T-cell (primary cell): ENCODE data around the gene TCF7L1. TPM values are rescaled to one million over a fixed set of nuclear protein-coding genes. Genes with fewer than 3 reads are reported as not detected.

Experiments
- ATAC-seq, 4 experiments: fragments of 200-7000 bp in 3 of 4; fragments of 150-1000 bp in 1 of 4; cut with Tn5 transposase; replicated peaks in 1 of 4; 1 replicate in 3 of 4; 2 replicates in 1 of 4; pipeline ENCODE4 v1.10.0; 2021; ENCODE audit warnings: moderate library complexity in 3 of 4, mild to moderate bottlenecking in 2 of 4, moderate number of reproducible peaks in 1 of 4
- CTCF ChIA-PET, 2 donors: fragments of 300-600 bp; sonication (Branson Sonifier 250); formaldehyde crosslinking; loops; one replicate each; lab custom pipeline; 2022; ENCODE audit warnings: antibody characterized with exemption in 2 of 2; lab: Charles Lee
- POLR2A ChIA-PET, 2 donors: fragments of 300-600 bp; sonication (Branson Sonifier 250); formaldehyde crosslinking; loops; one replicate each; lab custom pipeline; 2022; ENCODE audit warnings: antibody characterized with exemption in 2 of 2; lab: Charles Lee
- DNase-seq, 35 experiments: peaks; one replicate each; pipeline versions ENCODE4 v3.0.0 to v3.0.0-alpha.2; 2013 to 2023
- H3K27ac ChIP-seq: one replicate; pipeline ENCODE4 v1.5.1; 2013; ENCODE audit warnings: low read length
- H3K27me3 ChIP-seq, 2 experiments: replicated peaks in 1 of 2; 1 replicate in 1 of 2; 2 replicates in 1 of 2; pipeline versions ENCODE4 v1.6.1 to v1.7.0; 2013; ENCODE audit warnings: low read length in 1 of 2, mixed read lengths in 1 of 2; ENCODE audit not compliant: control insufficient read depth in 2 of 2, insufficient read depth in 2 of 2; ENCODE audit errors: extremely low read depth in 1 of 2
- H3K36me3 ChIP-seq, 2 donors: 1 replicate in 1 of 2; 2 replicates in 1 of 2; pipeline versions ENCODE4 v1.6.1 to v1.7.0; 2013; ENCODE audit warnings: low read length in 1 of 2; ENCODE audit not compliant: control insufficient read depth in 2 of 2, insufficient read depth in 1 of 2; ENCODE audit errors: extremely low read depth in 1 of 2
- H3K4me1 ChIP-seq, 2 experiments: 1 replicate in 1 of 2; 2 replicates in 1 of 2; pipeline versions ENCODE4 v1.6.1 to v1.7.0; 2013; ENCODE audit warnings: low read length in 2 of 2, mixed read lengths in 1 of 2; ENCODE audit not compliant: insufficient read depth in 2 of 2, control insufficient read depth in 1 of 2; ENCODE audit errors: extremely low read depth in 1 of 2
- H3K4me3 ChIP-seq, 2 donors: 1 replicate in 1 of 2; 2 replicates in 1 of 2; pipeline versions ENCODE4 v1.5.1 to v1.7.0; 2013; ENCODE audit warnings: mild to moderate bottlenecking in 2 of 2, low read length in 1 of 2, moderate library complexity in 1 of 2; ENCODE audit not compliant: control insufficient read depth in 1 of 2; ENCODE audit errors: extremely low read depth in 1 of 2
- H3K9me3 ChIP-seq: 2 replicates; pipeline ENCODE4 v1.7.0; 2013
- H3K27ac Mint-ChIP-seq, 2 donors: one replicate each; pipeline ENCODE4 v1.8.0; 2020 to 2021; ENCODE audit warnings: mild to moderate bottlenecking in 2 of 2, mixed read lengths in 2 of 2
- H3K27me3 Mint-ChIP-seq, 2 donors: one replicate each; pipeline ENCODE4 v1.8.0; 2021 to 2022; ENCODE audit warnings: mixed read lengths in 2 of 2
- H3K36me3 Mint-ChIP-seq: one replicate; pipeline ENCODE4 v1.8.0; 2021; ENCODE audit warnings: mixed read lengths
- H3K4me1 Mint-ChIP-seq, 3 donors: one replicate each; pipeline ENCODE4 v1.8.0; 2020 to 2022; ENCODE audit warnings: mixed read lengths in 3 of 3, mild to moderate bottlenecking in 1 of 3
- H3K4me3 Mint-ChIP-seq, 3 donors: one replicate each; pipeline ENCODE4 v1.8.0; 2020 to 2022; ENCODE audit warnings: mild to moderate bottlenecking in 3 of 3, mixed read lengths in 3 of 3, moderate library complexity in 3 of 3
- H3K9me3 Mint-ChIP-seq, 3 donors: one replicate each; pipeline ENCODE4 v1.8.0; 2020 to 2022; ENCODE audit warnings: mixed read lengths in 3 of 3
- WGBS: methylation state at CpG from one replicate; pipeline ENCODE4 v1.1.5; 2013; ENCODE audit warnings: missing lambda C conversion rate; ENCODE audit not compliant: insufficient coverage; 5-methylcytosine and 5-hydroxymethylcytosine counted together
- total RNA-seq, 35 experiments: library from RNA in 6 of 35; stranded (reverse) in 6 of 35; fragments of 120-200 nt in 1 of 35; gene quantifications; one replicate each; pipeline versions ENCODE4 v1.2.1 to v1.2.4 and lab custom pipeline; 2013 to 2026

TCF7L1 gene
- total RNA-seq, 5 donors from 2014 or later (not counting 1 experiment from before 2014, with no cell fraction given), result 0.07 to 0.16 (median 0.15) TPM; not detected in 2

DNA sequence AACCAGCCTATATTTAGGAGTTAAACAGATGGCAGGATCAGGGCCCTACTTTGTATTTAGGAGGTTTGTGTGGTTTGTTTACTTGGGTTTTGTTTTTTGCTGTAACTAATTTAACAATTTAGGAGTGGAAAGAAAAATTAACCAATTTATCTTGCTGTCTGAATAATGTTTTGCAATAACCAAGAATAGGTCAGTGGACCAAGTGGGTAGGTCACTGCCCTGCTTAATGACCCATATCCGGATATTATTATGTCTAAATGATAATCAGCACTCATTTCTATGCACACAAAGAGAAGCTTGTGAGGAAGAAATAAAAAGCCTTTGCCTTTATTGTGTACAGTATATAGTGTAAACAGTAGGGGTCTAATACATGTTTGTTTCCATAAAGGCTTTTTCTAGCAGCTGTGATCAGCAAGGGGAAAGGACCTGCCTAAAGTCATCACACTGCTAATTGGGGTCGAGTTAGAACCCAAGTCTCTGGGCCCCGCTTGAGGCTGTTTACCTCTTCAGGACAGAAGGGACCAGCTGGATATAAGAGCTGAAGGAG is 118.0 kb downstream of the TCF7L1 start:
- Histone ChIP-seq H3K27ac (no peak overlapping the region), H3K36me3 (no peaks in the 10 kb centered on the region), H3K4me3 (no peak overlapping the region), H3K4me1 (no peaks in the 10 kb centered on the region), H3K27me3 (peaks cover 0 to 8% of the 10 kb centered on the region in 2 experiments), H3K9me3 (no peaks in the 10 kb centered on the region)
- no peaks in the 10 kb centered on the region for H3K36me3 Mint-ChIP-seq
- ATAC-seq (no peak), DNase-seq (no peak)
- H3K27me3 Mint-ChIP-seq, result no peaks in the 10 kb centered on the region
- H3K27ac Mint-ChIP-seq, result no peak overlapping the region
- ChIA-PET CTCF (interaction anchor here in 1 of 2 donors (0.6 kb wide), 1 partner anchor 15 kb away, joined by 3 read pairs; no protein-coding TSS in a partner anchor), POLR2A (no interaction called here)
- H3K9me3 Mint-ChIP-seq, result no peaks in the 10 kb centered on the region
- 100% methylated on average over 1 of the region's 3 CpGs for WGBS
- H3K4me1 Mint-ChIP-seq, result no peaks in the 10 kb centered on the region
- no peak overlapping the region for H3K4me3 Mint-ChIP-seq

DNA sequence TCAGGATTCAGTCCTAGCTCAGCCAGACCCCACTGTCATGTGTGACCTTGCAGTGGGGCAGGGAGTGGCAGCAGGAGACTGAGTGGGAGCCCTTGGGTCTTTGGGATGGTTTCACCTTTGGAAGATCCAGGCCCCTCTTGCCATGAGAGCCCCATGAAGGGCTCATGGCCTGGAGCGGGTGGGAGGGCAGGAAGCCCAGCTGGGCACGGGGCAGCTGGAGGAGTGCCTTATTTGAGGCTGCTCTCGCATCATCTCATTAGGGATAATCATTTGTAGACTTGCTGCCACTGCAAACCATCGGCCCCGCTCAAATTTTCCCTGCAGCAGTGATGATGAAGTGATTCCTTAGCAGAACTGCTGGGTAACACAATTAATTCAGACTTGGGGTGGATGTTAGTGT is 120.7 kb downstream of the TCF7L1 start:
- ATAC-seq, result no peak
- DNase-seq, result no peak
- Mint-ChIP-seq H3K9me3 (no peaks in the 10 kb centered on the region), H3K27me3 (no peaks in the 10 kb centered on the region), H3K4me1 (no peaks in the 10 kb centered on the region), H3K4me3 (no peak overlapping the region), H3K36me3 (no peaks in the 10 kb centered on the region), H3K27ac (no peak overlapping the region)
- CTCF ChIA-PET, result no interaction called here
- peaks cover 0 to 5% of the 10 kb centered on the region in 2 experiments for H3K27me3 ChIP-seq
- no peak overlapping the region for H3K4me3 ChIP-seq
- H3K36me3 ChIP-seq, result no peaks in the 10 kb centered on the region
- no peaks in the 10 kb centered on the region for H3K9me3 ChIP-seq
- POLR2A ChIA-PET, result no interaction called here
- H3K4me1 ChIP-seq, result no peaks in the 10 kb centered on the region
- no peak overlapping the region for H3K27ac ChIP-seq
- 71% methylated on average over 5 of the region's 5 CpGs for WGBS

DNA sequence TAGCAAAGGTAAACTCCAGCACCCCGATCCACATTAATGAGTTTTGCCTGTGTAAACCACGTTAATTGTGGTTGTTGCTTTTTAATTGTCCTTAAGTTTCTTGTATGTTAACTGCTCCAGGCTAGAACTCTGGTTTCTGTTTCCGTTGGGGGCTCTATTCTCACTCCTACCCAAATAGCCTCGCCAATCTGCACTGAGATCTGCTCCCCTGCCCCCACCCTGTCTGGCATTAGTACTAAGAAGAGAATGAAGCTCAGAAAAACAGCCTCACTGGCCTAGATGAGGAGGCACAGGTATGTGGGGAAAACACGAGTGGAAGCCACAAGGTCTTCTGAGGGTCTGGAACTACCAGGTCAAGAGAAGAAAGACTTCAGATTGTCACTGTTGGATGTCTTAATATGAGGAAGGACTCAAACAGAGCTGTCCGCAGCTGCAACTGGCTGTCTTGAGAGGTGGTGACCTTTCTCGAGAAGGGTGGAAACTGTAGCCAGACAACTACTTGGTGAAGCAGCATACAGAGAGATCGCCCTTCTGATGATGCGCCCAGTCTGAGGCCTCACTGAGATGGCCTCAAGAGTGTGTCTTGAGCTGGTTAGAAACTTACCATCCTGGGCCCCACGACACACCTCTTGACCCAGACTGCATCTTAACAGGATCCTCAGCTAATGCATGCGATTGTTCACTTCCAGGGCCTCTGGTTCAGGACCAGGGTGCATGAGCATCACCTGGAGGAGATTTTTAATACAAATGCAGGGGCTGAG is 121.5 kb downstream of the TCF7L1 start:
- CTCF ChIA-PET, result interaction anchor here in 1 of 2 donors (0.9 kb wide), 1 partner anchor 13 kb away, joined by 3 read pairs; no protein-coding TSS in a partner anchor
- no peak for ATAC-seq

DNA sequence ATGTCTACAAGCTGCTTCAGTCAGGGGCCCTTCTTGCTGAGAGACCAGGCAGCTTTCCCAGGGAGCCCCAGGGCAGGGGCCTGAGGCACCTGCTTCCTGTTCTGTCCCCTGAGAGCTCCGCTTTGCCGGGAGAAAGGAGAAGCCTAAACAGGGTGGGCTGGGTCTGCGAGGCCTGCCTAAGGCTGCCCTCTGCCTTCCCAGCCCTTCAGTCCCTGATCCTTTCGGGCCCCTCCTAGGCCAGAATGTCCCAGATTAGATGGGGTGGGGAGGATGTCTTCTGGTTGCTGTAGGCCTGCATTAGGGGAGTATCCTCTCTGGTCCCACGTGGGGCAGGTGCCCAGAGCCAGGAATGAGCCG is 122.2 kb downstream of the TCF7L1 start:
- no peaks in the 10 kb centered on the region for H3K9me3 Mint-ChIP-seq
- H3K27ac Mint-ChIP-seq, result no peak overlapping the region
- H3K4me1 ChIP-seq, result no peaks in the 10 kb centered on the region
- H3K4me3 ChIP-seq, result no peak overlapping the region
- 62% methylated on average over 5 of the region's 6 CpGs for WGBS
- H3K27me3 Mint-ChIP-seq, result no peaks in the 10 kb centered on the region
- no peak overlapping the region for H3K27ac ChIP-seq
- no peaks in the 10 kb centered on the region for H3K36me3 Mint-ChIP-seq
- CTCF ChIA-PET, result interaction anchor here in 1 of 2 donors (0.9 kb wide), 1 partner anchor 12 kb away, joined by 3 read pairs; no protein-coding TSS in a partner anchor
- no peak for DNase-seq
- POLR2A ChIA-PET, result interaction anchor here in 1 of 2 donors (0.6 kb wide), 1 partner anchor 251 kb away, joined by 3 read pairs; no protein-coding TSS in a partner anchor
- no peaks in the 10 kb centered on the region for H3K9me3 ChIP-seq
- no peaks in the 10 kb centered on the region for H3K4me1 Mint-ChIP-seq
- H3K27me3 ChIP-seq, result peaks cover 0 to 5% of the 10 kb centered on the region in 2 experiments
- ATAC-seq, result no peak
- H3K4me3 Mint-ChIP-seq, result no peak overlapping the region
- no peaks in the 10 kb centered on the region for H3K36me3 ChIP-seq

More for the DNA sequence above, 121.5 kb downstream of the TCF7L1 start:
- Mint-ChIP-seq H3K4me3 (no peak overlapping the region), H3K4me1 (no peaks in the 10 kb centered on the region), H3K27ac (no peak overlapping the region), H3K27me3 (no peaks in the 10 kb centered on the region), H3K36me3 (no peaks in the 10 kb centered on the region), H3K9me3 (no peaks in the 10 kb centered on the region)
- Histone ChIP-seq H3K27me3 (peaks cover 0 to 5% of the 10 kb centered on the region in 2 experiments), H3K27ac (no peak overlapping the region), H3K4me3 (no peak overlapping the region), H3K4me1 (no peaks in the 10 kb centered on the region), H3K9me3 (no peaks in the 10 kb centered on the region), H3K36me3 (no peaks in the 10 kb centered on the region)
- 86% methylated on average over 7 of the region's 11 CpGs for WGBS
- POLR2A ChIA-PET, result no interaction called here
- DNase-seq, result no peak

DNA sequence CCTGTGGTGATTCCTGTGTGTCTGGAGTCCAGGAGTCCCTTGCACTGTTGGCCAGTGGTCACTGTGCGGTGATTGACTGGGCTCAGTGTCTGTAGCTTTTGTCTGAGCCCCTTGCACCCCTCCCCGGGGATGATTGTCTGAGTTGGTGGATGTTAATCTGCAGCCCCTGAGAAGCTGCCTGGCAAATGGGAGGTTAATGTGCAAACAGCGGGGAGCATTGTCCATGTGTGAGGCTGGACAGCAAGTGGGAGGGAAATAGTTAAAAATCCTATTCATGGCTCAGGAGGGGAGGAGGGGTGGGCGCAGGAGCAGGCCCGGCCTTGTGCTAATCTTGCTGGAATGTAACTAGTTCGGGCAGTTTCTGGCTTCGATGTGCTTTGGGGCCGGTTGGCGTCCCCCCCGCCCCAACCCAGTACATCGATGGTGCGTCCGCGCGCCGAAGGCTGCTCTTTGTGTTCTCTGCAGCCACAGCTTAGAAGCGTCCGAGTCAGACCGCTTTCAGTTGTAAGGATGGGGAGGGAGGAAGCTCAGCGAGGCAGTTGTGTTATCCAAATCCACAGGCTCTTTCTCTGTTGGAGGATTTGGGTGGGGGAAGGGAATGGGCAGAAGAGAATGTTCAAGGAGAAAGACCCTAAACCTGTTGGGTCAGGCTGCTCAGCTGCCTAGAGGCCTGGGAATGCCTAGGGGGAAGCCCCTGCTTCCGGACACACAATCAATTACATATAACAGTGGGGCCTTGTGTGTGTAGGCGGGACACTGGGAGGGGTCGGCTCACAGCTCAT is 122.8 kb downstream of the TCF7L1 start:
- Histone ChIP-seq H3K4me1 (no peaks in the 10 kb centered on the region), H3K36me3 (no peaks in the 10 kb centered on the region), H3K27ac (no peak overlapping the region), H3K9me3 (no peaks in the 10 kb centered on the region), H3K27me3 (peaks cover 0 to 5% of the 10 kb centered on the region in 2 experiments), H3K4me3 (no peak overlapping the region)
- ATAC-seq, result no peak
- Mint-ChIP-seq H3K4me3 (no peak overlapping the region), H3K27ac (no peak overlapping the region), H3K9me3 (no peaks in the 10 kb centered on the region), H3K36me3 (no peaks in the 10 kb centered on the region), H3K4me1 (no peaks in the 10 kb centered on the region), H3K27me3 (no peaks in the 10 kb centered on the region)
- CTCF ChIA-PET, result interaction anchor here (0.5 to 0.9 kb wide), 4 partner anchors 11 to 773 kb away, joined by 3 to 4 read pairs (median 3); no protein-coding TSS in a partner anchor
- no peak for DNase-seq
- POLR2A ChIA-PET, result interaction anchor here in 1 of 2 donors (0.6 kb wide), 1 partner anchor 251 kb away, joined by 3 read pairs; no protein-coding TSS in a partner anchor
- WGBS, result 96% methylated on average over 9 of the region's 23 CpGs

DNA sequence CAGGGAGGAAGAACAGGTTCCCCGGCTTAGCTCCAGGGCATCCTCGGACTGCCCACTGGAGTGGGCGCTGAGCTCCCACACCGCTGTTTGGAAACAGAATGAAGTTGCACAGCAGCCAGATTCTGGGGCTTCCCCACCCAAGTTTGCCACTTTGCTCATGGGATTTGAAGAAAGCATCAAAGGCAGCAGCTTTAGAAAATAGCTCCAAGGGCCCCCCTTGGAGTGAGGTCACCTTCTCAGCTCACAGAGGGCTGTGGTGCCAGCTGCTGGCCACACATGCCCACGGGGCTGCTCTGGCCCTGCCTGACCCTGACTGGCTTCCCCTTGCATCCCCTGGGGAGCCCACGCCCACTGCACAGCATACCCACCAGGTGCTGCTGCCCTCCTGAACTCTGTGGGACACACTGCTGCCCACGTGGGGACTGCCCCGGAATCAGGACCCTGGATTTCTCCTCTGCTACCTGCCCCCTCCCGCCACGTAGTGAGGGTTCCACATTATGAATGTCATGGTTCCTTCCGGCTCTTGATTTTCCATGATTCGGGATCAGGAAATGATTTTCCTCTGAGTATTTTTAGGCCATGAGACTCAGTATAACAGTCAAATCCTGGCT is 124.3 kb downstream of the TCF7L1 start:
- ChIA-PET POLR2A (interaction anchor here in 1 of 2 donors (0.6 kb wide), 1 partner anchor 416 kb away, joined by 3 read pairs; no protein-coding TSS in a partner anchor), CTCF (interaction anchor here in 1 of 2 donors (0.6 to 0.8 kb wide), 2 partner anchors 9 to 201 kb away, joined by 3 read pairs; no protein-coding TSS in a partner anchor)
- no peaks in the 10 kb centered on the region for H3K9me3 ChIP-seq
- Mint-ChIP-seq H3K36me3 (no peaks in the 10 kb centered on the region), H3K4me3 (no peak overlapping the region), H3K4me1 (no peaks in the 10 kb centered on the region), H3K9me3 (no peaks in the 10 kb centered on the region), H3K27ac (no peak overlapping the region), H3K27me3 (no peaks in the 10 kb centered on the region)
- 80% methylated on average over 10 of the region's 12 CpGs for WGBS
- ATAC-seq (no peak), DNase-seq (no peak)
- H3K27me3 ChIP-seq, result peaks cover 0 to 5% of the 10 kb centered on the region in 2 experiments
- H3K4me1 ChIP-seq, result no peaks in the 10 kb centered on the region
- no peaks in the 10 kb centered on the region for H3K36me3 ChIP-seq
- no peak overlapping the region for H3K4me3 ChIP-seq
- no peak overlapping the region for H3K27ac ChIP-seq
